MG63 (cell line): Measurements from ENCODE around the gene ARPC1A. TPM values are rescaled to one million over a fixed set of nuclear protein-coding genes. Genes with fewer than 3 reads are reported as not detected.
A peak's percentile ranks its signal among the peaks of the same experiment; 100 is the strongest.
"Not testable (repeated sequence)": the region's sequence is repeated elsewhere in the genome, so short reads cannot be mapped to it uniquely, and the experiment has no call there.

Experiments
- DNase-seq: peaks from one replicate; pipeline ENCODE4 v3.0.0-alpha.2; 2020
- H3K27me3 ChIP-seq: fragments of 250-450 bp; sonication (Bioruptor Pico); 2 replicates; pipeline ENCODE4 v1.5.1; 2020; ENCODE audit warnings: mild to moderate bottlenecking, moderate library complexity
- H3K36me3 ChIP-seq: fragments of 250-450 bp; sonication (Bioruptor Pico); 2 replicates; pipeline ENCODE4 v1.5.1; 2020; ENCODE audit warnings: mild to moderate bottlenecking, moderate library complexity
- H3K4me3 ChIP-seq: fragments of 250-450 bp; sonication (Bioruptor Pico); 2 replicates; pipeline ENCODE4 v1.5.1; 2020; ENCODE audit warnings: mild to moderate bottlenecking, moderate library complexity
- H3K9me3 ChIP-seq: fragments of 250-450 bp; sonication (Bioruptor Pico); 2 replicates; pipeline ENCODE4 v1.5.1; 2020; ENCODE audit warnings: mild to moderate bottlenecking, moderate library complexity
- total RNA-seq: library from RNA; depleted of rRNA; stranded (reverse); fragments of >200 nt; shearing (Covaris generic); gene quantifications from 2 replicates; pipeline ENCODE4 v1.2.3, GENCODE V29; 2014; ENCODE audit warnings: low replicate concordance

The ARPC1A gene
- total RNA-seq, 1 experiment from 2014 or later: 75.8 TPM

DNA sequence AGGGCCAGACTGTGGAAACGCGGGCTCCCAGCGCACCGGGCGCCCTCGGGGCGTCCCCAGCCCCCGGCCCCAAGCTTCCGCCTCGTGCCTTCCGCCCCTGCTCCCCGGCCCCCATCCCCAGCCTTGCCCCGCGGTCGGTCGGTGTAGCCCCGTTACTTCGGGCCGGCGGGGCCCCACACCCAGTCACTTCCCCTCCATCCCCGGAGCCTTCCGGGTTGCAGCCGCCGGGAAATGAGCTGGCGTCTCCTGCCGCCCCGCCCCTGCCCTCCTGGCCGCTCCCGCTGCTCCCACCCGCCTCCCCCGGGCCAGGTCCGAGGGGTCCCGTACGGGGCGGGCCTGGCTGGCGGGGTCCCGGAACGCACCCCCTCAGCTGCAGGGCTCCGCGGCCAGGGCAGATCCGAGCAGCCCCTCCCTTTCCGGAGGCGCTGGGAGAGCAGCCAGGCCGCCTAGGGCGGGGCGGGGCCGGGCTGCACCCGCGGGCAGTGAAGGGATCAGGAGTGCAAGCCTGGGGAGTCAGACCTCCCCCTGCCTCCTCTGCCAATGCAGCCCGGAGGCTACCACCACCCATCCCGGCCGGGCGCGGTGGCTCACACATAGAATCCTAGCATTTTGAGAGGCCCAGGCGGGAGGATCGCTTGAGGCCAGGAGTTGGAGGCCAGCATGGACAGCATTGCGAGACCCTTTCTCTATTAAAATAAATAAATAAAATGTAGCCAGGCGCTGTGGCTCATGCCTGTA is 49.5 kb downstream of the ARPC1A start:
- Histone ChIP-seq H3K36me3 (peaks cover 1% of the 10 kb centered on the region; the same call in 1 of the 2 replicates), H3K9me3 (no peaks in the 10 kb centered on the region), H3K4me3 (peak overlapping the region; percentile 70), H3K27me3 (no peaks in the 10 kb centered on the region)
- DNase-seq: peak; percentile 85

GRCh38 chr7:99379043-99379577 is 53.4 kb downstream of the ARPC1A start:
- no peak overlapping the region for H3K4me3 ChIP-seq
- DNase-seq: peak; percentile 86
- no peaks in the 10 kb centered on the region for H3K9me3 ChIP-seq
- peaks cover 13% of the 10 kb centered on the region for H3K36me3 ChIP-seq
- no peaks in the 10 kb centered on the region for H3K27me3 ChIP-seq

- not testable (repeated sequence) for H3K9me3 ChIP-seq, H3K27me3 ChIP-seq, H3K4me3 ChIP-seq, DNase-seq
- peaks cover 13% of the 10 kb centered on the region for H3K36me3 ChIP-seq
These were observed 54.0 kb downstream of the ARPC1A start for GRCh38 chr7:99379693-99380031.

GRCh38 chr7:99380032-99380822 is 54.5 kb downstream of the ARPC1A start:
- no peaks in the 10 kb centered on the region for H3K9me3 ChIP-seq
- H3K27me3 ChIP-seq: no peaks in the 10 kb centered on the region
- peaks cover 13% of the 10 kb centered on the region for H3K36me3 ChIP-seq
- no peak overlapping the region for H3K4me3 ChIP-seq
- DNase-seq: no peak

GRCh38 chr7:99380823-99381663 is 55.3 kb downstream of the ARPC1A start:
- no peak for DNase-seq
- Histone ChIP-seq H3K4me3 (no peak overlapping the region), H3K9me3 (no peaks in the 10 kb centered on the region), H3K36me3 (peaks cover 13% of the 10 kb centered on the region), H3K27me3 (no peaks in the 10 kb centered on the region)

- Histone ChIP-seq H3K9me3 (no peaks in the 10 kb centered on the region), H3K4me3 (no peak overlapping the region), H3K36me3 (peaks cover 13% of the 10 kb centered on the region), H3K27me3 (no peaks in the 10 kb centered on the region)
- no peak for DNase-seq
These were observed 56.0 kb downstream of the ARPC1A start for GRCh38 chr7:99381664-99382075.

DNA sequence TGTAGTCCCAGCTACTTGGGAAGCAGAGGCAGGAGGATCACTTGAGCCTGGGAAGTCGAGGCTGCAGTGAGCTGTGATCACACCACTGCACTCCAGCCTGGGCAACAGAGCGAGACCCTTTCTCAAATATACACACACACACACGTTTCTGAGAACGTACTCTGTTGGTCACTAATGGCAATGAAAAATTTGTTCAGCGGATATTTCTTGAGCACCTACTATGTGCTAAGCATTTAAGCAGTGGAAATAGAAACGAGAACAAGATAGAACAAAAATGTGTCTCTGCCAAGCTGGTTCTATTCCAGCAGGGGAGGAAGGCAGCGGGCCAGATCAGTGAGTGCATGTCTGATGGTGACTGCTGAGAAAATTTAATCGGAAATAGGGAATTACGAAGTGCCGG is 57.5 kb downstream of the ARPC1A start:
- no peak overlapping the region for H3K4me3 ChIP-seq
- H3K36me3 ChIP-seq: peaks cover 13% of the 10 kb centered on the region
- no peak for DNase-seq

GRCh38 chr7:99383791-99384370 is 58.2 kb downstream of the ARPC1A start:
- no peak for DNase-seq
- Histone ChIP-seq H3K36me3 (peaks cover 13% of the 10 kb centered on the region), H3K4me3 (no peak overlapping the region), H3K27me3 (no peaks in the 10 kb centered on the region), H3K9me3 (no peaks in the 10 kb centered on the region)

More for the DNA sequence above, 57.5 kb downstream of the ARPC1A start:
- Histone ChIP-seq H3K27me3 (no peaks in the 10 kb centered on the region), H3K9me3 (no peaks in the 10 kb centered on the region)

DNA sequence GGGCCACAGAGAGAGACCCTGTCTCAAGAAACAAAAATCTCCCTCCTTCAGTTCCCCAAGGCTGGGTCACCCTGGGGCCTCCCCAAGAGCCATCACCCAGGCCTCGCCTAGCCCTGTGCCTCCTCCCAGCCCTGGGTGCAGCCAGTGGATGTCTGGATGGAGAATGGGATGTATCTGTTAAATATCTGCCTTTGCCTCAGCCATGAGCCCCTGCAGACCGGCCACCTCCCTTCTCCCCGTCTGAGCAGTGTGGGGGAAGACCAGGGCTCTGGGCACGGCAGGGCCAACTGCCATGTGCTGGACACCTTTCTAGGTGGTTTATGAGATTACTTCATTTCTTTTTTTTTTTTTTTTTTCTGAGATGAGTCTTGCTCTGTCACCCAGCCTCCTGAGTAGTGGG is 58.8 kb downstream of the ARPC1A start:
- Histone ChIP-seq H3K36me3 (peaks cover 13% of the 10 kb centered on the region), H3K4me3 (no peak overlapping the region), H3K27me3 (no peaks in the 10 kb centered on the region), H3K9me3 (no peaks in the 10 kb centered on the region)
- no peak for DNase-seq

DNA sequence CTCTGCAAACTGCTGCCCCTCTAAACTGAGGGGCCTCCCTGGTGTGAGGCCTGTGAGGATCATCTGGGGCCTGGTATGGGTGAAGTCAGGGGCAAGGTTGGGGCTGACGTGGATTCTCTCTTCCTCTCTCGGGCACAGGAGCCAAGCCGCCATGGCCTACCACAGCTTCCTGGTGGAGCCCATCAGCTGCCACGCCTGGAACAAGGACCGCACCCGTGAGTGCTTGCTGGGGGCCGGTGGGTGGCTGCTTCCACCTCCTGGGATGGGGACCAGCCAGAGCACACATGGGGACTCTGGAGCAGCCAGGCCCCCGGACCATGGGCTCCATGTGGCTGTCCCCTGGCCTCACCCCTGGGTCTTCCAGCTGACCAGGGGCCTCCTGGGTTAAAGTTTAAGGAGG is 59.9 kb downstream of the ARPC1A start:
- H3K4me3 ChIP-seq: no peak overlapping the region
- no peaks in the 10 kb centered on the region for H3K9me3 ChIP-seq
- no peak for DNase-seq
- H3K27me3 ChIP-seq: no peaks in the 10 kb centered on the region
- peaks cover 9% of the 10 kb centered on the region for H3K36me3 ChIP-seq

DNA sequence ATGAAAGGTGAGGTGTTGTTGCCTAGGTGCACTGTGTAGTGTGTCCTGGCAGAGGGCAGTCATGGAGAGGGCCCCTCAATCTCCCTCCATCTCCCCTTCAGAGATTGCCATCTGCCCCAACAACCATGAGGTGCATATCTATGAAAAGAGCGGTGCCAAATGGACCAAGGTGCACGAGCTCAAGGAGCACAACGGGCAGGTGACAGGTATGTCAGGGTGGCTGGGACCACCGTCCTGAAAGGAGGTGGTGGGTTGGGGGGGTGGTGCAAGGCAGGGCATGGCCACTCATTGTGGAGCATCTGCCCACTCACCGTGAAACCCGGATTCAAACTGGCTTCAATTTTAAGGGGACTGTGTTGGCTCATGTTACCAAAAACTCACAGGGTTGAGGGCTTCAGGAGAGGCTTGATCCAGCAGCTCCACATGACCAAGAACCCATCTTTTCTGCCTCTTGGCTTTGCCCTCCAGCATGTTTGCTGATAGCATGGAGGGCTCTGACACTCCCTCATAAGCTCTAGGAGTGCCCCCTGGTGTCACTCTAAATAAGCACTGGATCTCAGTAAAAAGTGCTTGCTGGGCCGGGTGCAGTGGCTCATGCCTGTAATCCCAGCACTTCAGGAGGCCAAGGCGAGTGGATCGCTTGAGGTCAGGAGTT is 61.0 kb downstream of the ARPC1A start:
- no peaks in the 10 kb centered on the region for H3K27me3 ChIP-seq
- H3K36me3 ChIP-seq: no peaks in the 10 kb centered on the region; the same call in 1 of the 2 replicates
- no peak for DNase-seq
- no peaks in the 10 kb centered on the region for H3K9me3 ChIP-seq
- no peak overlapping the region for H3K4me3 ChIP-seq

DNA sequence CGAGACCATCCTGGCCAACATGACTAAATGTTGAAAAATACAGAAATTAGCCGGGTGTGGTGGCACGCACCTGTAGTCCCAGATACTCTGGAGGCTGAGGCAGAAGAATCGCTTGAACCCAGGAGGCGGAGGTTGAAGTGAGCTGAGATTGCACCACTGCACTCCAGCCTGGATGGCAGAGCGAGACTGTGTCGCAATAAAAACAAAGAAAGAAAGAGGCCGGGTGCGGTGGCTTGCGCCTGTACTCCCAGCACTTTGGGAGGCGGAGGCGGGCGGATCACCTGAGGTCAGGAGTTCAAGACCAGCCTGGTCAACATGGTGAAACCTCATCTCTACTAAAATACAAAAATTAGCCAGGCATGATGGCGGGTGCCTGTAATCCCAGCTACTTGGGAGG is 61.5 kb downstream of the ARPC1A start:
- not testable (repeated sequence) for H3K36me3 ChIP-seq, H3K27me3 ChIP-seq, H3K9me3 ChIP-seq, H3K4me3 ChIP-seq, DNase-seq

DNA sequence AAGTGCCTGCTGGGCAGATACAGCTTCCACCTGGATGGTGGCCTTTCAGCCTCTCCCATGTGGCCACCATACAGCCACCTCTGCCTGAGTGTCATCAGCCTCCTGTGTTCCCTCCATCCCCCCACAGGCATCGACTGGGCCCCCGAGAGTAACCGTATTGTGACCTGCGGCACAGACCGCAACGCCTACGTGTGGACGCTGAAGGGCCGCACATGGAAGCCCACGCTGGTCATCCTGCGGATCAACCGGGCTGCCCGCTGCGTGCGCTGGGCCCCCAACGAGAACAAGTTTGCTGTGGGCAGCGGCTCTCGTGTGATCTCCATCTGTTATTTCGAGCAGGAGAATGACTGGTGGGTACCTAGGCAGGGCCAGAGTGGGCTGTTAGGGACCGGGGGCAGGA is 62.2 kb downstream of the ARPC1A start:
- H3K9me3 ChIP-seq: no peaks in the 10 kb centered on the region
- no peaks in the 10 kb centered on the region for H3K27me3 ChIP-seq
- peaks cover under 1% of the 10 kb centered on the region for H3K36me3 ChIP-seq
- no peak for DNase-seq
- H3K4me3 ChIP-seq: no peak overlapping the region

GRCh38 chr7:99389772-99390171 is 64.1 kb downstream of the ARPC1A start:
- no peak for DNase-seq
- peaks cover 2% of the 10 kb centered on the region for H3K36me3 ChIP-seq

DNA sequence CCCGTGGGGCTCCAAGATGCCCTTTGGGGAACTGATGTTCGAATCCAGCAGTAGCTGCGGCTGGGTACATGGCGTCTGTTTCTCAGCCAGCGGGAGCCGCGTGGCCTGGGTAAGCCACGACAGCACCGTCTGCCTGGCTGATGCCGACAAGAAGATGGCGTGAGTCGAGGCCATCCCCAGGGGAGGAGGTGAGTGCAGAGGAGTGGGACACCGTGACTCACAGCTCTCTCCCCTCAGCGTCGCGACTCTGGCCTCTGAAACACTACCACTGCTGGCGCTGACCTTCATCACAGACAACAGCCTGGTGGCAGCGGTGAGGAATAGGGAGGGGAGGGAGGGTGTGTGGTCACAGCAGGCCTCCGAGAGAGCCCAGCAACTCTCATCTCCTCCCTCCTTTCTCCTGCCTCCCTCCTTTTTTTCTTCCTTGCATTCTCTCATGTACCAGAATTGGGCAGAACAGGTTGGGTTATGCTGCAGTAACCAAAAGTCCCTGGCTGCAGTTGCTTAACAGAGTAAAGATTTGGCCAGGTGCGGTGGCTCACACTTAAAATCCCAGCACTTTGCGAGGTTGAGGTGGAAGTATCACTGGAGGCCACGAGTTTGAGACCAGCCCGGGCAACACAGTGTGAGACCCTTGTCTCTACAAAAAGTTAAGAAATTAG is 65.4 kb downstream of the ARPC1A start:
- H3K27me3 ChIP-seq: no peaks in the 10 kb centered on the region
- no peak for DNase-seq
- peaks cover 4% of the 10 kb centered on the region for H3K36me3 ChIP-seq
- H3K9me3 ChIP-seq: no peaks in the 10 kb centered on the region
- H3K4me3 ChIP-seq: no peak overlapping the region

More at GRCh38 chr7:99389772-99390171, 64.1 kb downstream of the ARPC1A start:
- H3K9me3 ChIP-seq: no peaks in the 10 kb centered on the region
- no peaks in the 10 kb centered on the region for H3K27me3 ChIP-seq
- no peak overlapping the region for H3K4me3 ChIP-seq

GRCh38 chr7:99392046-99392445 is 66.3 kb downstream of the ARPC1A start:
- H3K4me3 ChIP-seq: no peak overlapping the region
- H3K36me3 ChIP-seq: peaks cover 7% of the 10 kb centered on the region
- DNase-seq: no peak
- H3K9me3 ChIP-seq: no peaks in the 10 kb centered on the region
- H3K27me3 ChIP-seq: no peaks in the 10 kb centered on the region
